ENCODE measurements around the gene EFCAB6.

- TF ChIP-seq, protein P1, sequence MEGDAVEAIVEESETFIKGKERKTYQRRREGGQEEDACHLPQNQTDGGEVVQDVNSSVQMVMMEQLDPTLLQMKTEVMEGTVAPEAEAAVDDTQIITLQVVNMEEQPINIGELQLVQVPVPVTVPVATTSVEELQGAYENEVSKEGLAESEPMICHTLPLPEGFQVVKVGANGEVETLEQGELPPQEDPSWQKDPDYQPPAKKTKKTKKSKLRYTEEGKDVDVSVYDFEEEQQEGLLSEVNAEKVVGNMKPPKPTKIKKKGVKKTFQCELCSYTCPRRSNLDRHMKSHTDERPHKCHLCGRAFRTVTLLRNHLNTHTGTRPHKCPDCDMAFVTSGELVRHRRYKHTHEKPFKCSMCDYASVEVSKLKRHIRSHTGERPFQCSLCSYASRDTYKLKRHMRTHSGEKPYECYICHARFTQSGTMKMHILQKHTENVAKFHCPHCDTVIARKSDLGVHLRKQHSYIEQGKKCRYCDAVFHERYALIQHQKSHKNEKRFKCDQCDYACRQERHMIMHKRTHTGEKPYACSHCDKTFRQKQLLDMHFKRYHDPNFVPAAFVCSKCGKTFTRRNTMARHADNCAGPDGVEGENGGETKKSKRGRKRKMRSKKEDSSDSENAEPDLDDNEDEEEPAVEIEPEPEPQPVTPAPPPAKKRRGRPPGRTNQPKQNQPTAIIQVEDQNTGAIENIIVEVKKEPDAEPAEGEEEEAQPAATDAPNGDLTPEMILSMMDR (IDR thresholded peaks at IDR 0.05) = no peak
- TF ChIP-seq POLR2A (IDR thresholded peaks at IDR 0.05) = no peak
Observed at GRCh38 chr22:43493297-43493696, 318.8 kb downstream of the EFCAB6 start.

Measured in heart left ventricle (tissue), 13 donors.